GM19452 (cell line): ENCODE data around the gene ALPL.
"Not testable (repeated sequence)": the region's sequence is repeated elsewhere in the genome, so short reads cannot be mapped to it uniquely, and the experiment has no call there.

Experiments
- ATAC-seq: cut with Tn5 transposase; IDR thresholded peaks from one replicate; pipeline ENCODE4 v1.9.1; 2021; ENCODE audit not compliant: unreplicated experiment

ALPL gene

DNA sequence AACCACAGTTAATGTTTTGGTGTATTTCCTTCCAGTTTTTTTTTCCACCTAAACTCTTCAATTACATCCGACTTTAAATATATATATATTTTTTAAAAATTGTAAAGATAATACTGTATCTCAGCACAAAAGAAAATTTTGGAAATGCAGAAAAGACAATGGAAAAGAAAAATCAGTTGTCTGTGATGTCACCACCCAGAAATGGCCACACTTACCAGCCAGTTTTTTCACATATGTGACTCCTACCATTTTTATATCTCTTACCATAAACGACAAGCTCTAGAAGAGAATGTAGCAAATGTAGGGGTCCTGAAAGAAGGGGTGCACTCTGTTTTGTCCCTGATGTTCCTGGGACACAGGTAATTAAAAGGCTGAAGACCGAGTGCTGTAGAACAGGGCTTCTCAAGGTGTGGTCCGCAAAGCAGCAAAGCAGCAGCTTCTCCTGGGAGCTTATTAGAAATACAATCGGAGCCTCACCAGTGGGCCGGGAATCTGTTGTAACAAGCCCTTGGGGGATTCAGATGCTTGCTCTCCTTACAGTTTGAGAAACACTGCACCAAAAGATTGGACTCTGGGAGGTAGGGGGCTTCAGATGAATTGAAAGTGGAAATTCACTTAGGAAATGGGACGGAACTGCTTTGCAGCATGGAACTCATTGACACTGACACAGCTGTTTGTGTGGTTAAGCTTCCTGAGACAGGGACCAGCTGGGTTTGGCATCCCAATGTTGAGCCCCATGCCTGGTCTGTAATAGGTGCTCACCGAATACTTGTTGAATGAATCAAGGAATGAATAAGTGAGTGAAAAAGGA lies 44.1 kb downstream of the ALPL start:
- no peak for ATAC-seq

DNA sequence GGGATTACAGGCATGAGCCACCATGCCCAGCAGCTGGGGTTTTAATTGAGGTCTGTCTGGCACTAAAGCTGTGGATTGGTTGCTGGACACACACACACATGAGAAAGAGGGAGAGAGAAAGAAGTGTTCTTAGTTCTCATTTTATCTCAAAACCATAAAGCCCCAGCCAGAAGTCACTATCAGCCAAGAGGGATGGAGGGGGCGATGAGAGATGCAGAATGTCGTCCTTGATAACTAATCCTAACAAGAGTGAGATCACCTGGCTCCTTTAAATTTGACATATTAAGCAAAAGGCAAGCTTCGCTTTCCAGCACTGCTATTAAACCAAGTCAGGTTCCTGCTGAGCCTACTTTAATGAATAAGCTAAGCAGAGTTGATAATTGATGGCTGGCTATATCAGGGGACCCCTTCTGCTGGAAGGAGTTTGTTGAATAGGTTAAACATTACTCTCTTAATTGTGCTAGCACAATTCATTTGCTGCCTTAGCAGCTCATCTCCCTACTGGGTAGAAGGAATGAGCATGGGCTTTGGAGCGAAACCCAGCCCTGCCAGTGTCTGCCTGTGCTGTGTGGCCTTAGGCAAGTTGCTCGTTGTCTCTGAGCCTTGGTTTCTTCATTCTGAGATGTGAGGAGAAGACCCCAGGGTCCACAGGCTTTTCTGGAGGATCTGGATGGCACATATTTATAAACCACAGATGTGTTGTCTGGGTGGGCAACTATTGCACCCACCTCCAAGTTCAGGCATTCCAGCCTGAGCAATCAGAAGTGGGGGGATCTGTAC lies 50.8 kb downstream of the ALPL start:
- ATAC-seq = no peak

DNA sequence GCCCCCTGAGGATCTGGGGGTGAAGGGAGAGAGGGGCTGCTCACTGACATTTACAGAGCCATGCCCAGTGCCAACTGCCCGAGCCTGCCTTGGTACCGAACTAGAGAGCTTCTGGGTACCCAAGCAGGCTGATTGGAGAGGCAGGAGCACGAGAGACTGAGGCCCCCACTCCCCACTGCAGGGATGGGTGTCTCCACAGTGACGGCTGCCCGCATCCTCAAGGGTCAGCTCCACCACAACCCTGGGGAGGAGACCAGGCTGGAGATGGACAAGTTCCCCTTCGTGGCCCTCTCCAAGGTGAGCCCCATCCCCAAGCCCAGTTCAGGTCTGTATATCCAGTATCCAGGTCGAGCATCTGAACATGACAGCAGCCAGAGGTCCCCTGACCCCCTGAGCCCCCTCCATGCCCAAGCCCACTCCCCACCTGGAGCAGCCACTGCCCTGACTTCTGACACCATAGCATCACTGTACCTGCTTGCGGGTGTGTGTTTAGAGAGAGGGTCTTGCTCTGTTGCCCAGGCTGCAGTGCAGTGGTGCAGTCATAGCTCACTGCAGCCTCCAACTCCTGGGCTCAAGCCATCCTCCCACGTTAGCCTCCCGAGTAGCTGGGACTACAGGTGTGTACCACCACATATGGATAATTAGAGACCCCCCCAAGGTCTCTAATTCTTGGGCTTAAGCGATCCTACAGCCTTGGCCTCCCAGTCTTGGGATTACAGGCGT lies 51.9 kb downstream of the ALPL start:
- no peak for ATAC-seq

DNA sequence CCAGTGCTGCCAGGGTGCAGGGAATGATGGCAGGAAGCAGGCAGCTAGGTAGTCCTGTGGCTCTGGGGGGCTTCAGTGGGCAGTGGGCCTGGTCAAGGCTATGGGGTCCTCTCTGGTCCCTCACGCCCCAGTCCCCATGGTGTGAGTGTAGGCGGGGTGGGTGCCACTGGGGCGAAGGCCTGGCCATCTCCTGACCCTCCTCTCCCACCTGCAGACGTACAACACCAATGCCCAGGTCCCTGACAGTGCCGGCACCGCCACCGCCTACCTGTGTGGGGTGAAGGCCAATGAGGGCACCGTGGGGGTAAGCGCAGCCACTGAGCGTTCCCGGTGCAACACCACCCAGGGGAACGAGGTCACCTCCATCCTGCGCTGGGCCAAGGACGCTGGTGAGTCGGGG lies 53.7 kb downstream of the ALPL start:
- no peak for ATAC-seq

DNA sequence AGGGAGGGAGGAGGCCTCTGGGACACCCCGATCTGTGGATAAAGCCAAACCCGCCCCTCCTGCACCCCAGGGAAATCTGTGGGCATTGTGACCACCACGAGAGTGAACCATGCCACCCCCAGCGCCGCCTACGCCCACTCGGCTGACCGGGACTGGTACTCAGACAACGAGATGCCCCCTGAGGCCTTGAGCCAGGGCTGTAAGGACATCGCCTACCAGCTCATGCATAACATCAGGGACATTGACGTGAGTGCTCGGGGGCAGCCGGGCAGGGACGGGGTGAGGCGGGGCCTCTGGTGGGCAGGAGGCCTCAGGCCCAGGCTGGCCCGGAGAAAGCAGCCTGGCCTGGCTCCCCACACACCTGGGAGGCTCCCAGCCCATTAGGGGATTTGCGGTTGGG lies 54.7 kb downstream of the ALPL start:
- no peak for ATAC-seq

DNA sequence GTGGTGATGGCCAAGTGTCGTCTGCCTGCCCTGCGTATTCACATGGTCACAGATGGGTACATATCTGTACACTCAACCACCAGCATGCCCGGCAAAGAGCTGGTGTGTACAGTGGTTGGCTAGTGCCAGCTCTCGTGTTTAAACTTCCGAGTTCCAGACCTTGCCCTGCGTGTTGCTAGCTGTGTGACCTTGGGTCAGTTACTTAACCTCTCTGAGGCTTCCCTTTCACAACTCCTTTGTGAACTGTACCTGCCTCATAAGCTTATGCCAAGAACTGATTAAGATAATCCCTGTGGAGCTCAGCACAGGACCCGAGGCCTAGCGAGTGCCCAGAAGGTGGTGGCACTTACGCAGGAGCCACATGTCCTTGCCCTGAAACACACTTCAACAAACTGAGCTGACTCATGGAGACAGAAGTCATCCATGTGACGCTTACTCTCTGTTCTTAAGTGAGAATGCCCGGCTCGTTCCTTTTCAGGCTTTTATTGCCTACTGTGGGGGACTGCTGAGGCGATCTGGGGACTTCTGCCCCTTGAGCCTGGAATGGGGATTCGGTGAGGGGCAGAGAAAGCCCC lies 55.4 kb downstream of the ALPL start:
- no peak for ATAC-seq

DNA sequence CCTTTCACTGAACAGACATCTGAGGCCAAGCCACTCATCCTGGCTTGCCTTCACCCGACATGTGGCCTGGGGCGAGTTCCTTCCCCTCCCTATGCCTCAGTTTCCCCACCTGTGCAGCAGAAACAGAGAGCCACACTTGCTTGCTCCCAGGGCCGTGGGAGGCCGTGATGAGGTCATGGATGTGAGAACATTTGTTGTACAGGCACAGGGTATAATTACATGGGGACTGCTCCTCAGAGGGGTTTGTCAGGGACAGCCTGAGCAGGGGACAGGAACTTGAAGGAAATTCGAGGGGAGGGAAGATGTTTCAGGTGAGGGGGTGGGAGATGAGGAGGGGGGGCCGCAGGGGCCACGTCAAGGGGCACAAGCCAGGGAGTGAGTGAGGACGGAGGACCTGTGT lies 56.1 kb downstream of the ALPL start:
- no peak for ATAC-seq

DNA sequence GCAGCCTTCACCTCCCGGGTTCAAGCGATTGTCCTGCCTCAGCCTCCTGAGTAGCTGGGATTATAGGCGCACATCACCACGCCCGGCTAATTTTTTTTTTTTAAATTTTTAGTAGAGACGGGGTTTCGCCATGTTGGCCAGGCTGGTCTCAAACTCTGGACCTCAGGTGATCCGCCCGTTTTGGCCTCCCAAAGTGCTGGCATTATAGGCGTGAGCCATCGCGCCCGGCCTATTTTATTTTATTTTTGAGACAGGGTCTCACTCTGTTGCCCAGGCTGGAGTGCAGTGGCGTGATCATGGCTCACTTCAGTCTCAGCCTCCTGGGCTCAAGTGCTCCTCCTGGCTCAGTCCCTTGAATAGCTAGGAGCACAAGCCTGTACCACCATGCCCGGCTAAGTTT lies 57.1 kb downstream of the ALPL start:
- ATAC-seq = not testable (repeated sequence)

DNA sequence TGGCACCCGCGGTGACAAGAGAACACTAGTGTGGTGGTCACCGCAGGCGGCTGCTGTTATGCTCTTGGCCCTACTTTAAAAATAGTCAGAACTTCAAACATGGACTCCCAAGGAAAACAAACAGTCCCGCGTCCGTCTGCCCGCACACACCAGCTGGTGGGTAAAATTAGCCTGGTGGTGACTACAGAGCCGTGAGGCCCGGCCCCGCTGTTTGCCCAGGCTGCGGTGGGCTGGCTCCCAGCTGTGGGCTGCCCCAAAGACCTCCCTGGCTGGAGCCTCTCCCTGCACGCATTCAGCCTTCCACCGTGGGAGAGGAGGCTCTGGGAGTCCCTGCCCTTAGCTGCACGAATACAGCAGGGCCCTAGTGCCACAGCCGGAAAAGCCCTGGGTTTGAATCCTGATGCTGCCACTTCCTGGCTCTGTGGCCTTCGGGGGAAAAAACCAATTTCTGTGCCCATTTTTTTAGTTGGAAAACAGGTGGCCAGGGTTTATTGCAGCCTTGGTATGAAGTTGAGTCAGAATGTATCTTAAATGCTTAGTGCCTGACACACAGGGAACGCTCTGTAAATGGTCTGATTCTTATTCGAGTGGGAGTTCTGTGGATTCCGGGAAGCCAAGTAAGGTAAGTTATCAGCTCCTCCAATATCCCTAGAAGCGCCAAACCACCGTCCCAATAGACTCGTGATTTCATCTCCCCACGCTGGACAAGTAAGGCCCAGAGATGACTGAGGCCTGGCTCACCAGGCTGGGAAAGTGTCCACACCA lies 58.2 kb downstream of the ALPL start:
- ATAC-seq = no peak

DNA sequence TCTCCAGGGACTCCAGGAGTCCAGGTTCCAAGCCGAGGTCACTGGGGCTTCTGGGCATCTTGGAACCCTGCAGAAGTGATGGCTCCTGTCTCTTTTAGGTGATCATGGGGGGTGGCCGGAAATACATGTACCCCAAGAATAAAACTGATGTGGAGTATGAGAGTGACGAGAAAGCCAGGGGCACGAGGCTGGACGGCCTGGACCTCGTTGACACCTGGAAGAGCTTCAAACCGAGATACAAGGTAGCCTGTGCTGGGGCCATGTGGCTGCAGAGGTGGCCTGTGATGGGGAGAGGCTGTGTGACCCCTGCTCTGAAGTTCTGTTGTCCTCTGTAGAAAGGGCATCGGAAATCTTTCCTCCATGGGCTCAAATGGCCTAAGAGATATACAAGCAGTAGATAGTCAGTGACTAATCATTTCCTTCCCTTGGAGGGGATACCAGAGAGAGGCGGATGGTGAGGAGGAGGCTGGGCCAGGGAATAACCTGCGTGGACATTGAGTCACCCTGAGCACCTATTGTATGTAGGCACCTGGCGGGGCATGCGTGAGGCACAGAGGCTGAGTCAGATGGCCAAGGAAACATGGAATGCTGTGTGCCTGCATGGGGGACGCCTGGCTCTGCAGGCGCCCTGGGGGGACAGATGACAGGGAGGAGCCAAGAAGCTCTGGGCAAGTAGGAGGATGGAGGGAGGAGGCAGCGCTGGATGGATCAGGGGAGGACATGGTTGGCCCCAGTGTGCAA lies 59.0 kb downstream of the ALPL start:
- ATAC-seq = no peak

DNA sequence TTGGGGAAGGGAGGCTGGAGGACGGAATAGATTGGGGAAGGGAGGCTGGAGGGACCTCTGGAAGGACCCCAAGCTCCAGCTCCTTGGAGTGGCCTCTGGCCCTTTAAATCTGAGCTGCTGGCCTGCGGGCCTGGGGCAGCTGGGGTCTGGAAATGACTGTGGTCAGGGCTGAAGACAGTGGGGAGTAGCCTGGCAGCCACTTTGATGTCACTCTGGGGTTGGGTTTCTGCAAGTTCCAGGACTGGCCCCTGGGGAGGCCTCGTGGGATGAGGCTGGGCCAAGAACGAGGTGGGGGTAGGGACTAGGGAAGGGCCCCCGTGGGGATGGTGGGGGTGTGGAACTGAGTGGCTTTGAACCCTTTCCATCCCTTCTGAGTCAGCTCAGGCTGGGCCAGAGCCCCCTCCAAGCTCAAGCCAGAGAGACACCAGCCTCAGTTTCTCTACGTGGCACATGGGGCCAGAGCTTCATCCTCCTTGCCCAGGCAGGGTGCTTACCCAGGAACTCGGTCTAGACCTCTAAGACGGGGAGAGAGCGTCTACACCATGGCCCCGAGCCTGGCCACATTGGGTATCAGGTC lies 59.7 kb downstream of the ALPL start:
- no peak for ATAC-seq

DNA sequence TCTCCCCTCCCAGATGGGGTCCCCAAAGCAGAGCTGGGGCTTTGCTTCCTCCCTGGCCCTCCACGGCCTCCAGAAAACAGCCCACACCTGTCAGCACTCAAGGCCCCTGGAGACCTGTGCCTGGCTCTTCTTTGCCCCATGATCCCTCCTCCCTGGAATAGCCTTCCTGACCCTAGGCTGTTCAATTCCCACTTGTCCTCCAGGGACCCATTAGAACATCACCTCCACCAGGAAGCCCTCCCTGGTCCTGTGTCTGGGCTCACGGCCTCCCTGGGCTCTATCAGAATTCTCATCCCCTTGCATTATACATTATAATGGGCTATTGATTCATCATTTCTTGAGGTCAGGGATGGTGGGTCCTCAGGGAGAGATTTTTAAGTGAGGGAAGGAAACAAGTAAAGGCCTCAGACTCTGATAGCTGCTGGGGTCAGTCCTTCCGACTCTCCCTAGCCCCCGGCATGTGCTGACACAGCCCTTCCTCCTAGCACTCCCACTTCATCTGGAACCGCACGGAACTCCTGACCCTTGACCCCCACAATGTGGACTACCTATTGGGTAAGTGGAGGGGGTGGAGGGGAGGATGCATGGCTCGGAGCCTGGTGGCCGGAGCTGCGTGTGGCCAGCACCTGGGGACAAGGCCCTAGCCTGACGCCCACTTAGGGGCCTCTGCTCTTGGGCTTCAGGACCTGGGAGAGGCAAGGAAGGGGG lies 60.8 kb downstream of the ALPL start:
- ATAC-seq = no peak

DNA sequence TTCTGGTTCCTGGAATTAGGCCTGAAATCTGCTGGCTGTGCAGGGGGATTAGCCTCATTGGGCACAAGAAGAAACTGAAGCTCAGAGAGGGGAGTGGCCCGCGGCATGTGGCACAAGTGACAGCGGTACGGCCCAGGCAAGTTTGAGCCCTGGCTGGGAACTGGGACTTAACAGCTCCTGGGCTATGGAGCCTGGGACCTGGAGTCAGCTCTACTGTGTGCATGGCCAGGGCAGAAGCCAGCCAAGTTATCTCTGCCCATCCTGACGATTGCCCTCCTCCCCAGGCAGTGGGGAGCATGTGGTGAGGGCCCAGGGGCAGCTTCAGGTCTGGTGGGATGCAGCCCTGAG lies 61.3 kb downstream of the ALPL start:
- ATAC-seq = no peak

DNA sequence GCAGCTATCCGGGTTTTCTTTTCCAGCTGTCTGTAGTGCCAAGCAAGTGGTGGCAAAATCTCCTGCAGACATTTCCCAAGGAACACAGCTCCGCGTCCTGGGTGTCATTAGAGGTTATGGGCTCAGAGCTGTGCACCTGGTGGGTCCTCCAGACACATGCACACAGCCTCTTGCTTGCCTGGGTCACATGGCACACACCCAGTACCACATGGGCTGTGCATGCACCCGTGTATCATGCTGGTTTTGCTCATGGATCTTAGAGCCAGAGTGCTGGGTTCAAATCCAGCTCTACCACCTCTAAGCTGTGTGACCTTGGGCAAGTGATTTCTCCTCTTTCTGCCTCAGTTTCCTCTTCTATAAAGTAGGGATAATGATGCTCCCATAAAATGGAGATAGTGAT lies 61.7 kb downstream of the ALPL start:
- no peak for ATAC-seq

DNA sequence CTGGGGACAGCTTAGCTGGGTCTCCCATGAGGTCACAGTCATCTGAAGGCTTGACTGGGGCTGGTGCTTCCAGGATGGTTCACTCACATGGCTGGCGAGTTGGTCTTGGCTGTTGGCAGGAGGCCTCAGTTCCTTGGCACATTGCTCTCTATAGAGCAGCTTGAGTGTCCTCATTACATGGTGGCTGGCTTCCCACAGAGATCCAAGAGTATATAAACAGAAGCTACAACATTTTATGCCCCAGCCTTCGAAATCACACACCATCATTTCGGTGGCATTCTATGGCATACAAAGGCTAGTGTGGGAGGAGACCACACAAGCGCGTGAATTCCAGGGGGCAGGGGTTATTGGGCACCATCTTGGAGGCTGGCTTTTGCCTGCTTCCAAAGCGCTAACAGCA lies 63.0 kb downstream of the ALPL start:
- no peak for ATAC-seq

DNA sequence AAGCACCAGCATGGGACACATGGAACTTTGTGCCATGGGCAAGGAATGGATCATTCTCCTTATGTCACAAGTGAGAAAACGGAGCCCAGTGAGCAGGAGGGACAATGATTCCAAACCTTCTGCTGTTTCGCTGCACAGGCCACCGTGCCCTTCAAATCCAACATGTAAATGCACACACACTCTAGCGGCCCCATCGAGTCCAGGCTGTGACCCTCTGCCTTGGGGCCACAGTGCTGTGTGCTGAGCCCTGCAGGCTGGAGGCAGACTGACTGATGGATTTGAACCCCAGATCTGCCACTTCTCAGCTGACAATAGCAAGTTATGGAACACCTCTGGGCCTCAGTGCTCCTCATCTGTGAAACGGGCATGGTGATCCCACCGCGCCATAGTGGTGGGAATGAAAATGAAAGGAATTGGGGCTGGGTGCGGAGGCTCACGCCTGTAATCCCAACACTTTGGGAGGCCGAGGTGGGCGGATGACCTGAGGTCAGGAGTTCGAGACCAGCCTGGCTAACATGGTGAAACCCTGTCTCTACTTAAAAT lies 63.6 kb downstream of the ALPL start:
- no peak for ATAC-seq

DNA sequence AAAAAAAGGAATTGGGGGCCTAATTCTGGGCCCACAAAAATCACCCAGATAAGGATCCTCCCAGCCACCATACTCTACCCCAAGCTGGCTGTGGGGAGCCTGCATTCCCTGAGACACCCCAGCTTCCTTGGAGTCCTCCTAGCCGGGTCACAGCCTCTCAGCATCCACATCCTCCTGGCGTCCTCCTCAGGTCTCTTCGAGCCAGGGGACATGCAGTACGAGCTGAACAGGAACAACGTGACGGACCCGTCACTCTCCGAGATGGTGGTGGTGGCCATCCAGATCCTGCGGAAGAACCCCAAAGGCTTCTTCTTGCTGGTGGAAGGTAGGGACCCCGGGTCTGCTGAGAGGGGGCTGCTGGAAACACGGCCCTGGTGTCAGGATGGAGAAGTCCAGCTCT lies 64.3 kb downstream of the ALPL start:
- no peak for ATAC-seq

DNA sequence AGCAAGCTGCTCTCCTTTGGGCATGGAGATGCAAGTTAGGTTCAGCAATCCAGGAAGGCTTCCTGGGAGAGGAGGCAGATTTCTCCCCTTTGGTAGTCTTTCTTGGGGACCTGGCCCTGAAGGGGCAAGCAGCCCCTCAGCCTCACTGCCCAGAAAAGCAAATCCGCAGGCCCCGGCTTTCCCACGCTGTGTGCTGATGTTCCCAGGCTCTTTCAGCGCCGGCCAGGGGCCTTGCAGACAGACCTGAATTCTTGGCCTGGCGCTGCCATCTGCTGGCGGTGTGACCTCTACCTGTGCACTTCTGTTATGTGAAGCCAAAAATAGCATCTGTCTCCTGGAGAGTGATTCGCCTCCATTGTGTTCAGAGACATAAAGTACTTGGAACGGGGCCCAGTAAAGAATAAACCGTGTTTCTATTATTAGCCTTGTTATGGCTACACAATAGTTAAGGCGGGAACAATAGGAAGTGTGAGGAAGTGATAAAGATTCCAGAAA lies 64.8 kb downstream of the ALPL start:
- ATAC-seq = no peak
